GM18505 (cell line): ENCODE measurements around the gene TTC7B.
A peak's percentile ranks its signal among the peaks of the same experiment; 100 is the strongest.

Experiments used
- ATAC-seq: cut with Tn5 transposase; IDR thresholded peaks from one replicate; pipeline ENCODE4 v1.9.1; 2021; ENCODE audit not compliant: unreplicated experiment
- POLR2A ChIP-seq: IDR thresholded peaks from 4 replicates; pipeline ENCODE4 v1.6.1; 2011; ENCODE audit warnings: borderline replicate concordance; ENCODE audit not compliant: insufficient read depth, insufficient read length; ENCODE audit errors: extremely low read depth

The TTC7B gene

GRCh38 chr14:90820958-90821357 is 4.7 kb upstream of the TTC7B start:
- ATAC-seq, result peak; percentile 67
- no peak for TF ChIP-seq POLR2A

GRCh38 chr14:90819734-90820393 is 3.6 kb upstream of the TTC7B start:
- no peak for TF ChIP-seq POLR2A
- ATAC-seq, result no peak

GRCh38 chr14:90818715-90819114 is 2.5 kb upstream of the TTC7B start:
- no peak for TF ChIP-seq POLR2A
- no peak for ATAC-seq

- TF ChIP-seq POLR2A, result no peak
- ATAC-seq, result no peak
Measured at GRCh38 chr14:90816681-90817436, 629 bp upstream of the TTC7B start.

DNA sequence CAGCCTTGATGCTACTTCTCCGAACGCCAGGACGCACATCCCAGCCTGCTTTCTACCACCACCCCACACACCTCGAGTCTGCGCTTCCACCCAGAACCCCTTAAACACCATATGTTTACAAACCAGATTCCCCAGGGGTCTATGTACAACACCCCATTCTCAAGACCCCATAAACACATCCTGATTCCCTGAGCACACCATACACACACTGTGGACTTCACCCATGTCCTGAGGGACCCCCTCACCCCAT is 733 bp downstream of the TTC7B start:
- ATAC-seq, result no peak
- TF ChIP-seq POLR2A, result no peak

GRCh38 chr14:90814806-90815571 is 1.2 kb downstream of the TTC7B start:
- ATAC-seq, result no peak
- TF ChIP-seq POLR2A, result no peak

GRCh38 chr14:90813442-90813841 is 2.8 kb downstream of the TTC7B start:
- TF ChIP-seq POLR2A, result no peak
- ATAC-seq, result no peak

- ATAC-seq, result no peak
- TF ChIP-seq POLR2A, result no peak
Measured at GRCh38 chr14:90812109-90812508, 4.1 kb downstream of the TTC7B start.

DNA sequence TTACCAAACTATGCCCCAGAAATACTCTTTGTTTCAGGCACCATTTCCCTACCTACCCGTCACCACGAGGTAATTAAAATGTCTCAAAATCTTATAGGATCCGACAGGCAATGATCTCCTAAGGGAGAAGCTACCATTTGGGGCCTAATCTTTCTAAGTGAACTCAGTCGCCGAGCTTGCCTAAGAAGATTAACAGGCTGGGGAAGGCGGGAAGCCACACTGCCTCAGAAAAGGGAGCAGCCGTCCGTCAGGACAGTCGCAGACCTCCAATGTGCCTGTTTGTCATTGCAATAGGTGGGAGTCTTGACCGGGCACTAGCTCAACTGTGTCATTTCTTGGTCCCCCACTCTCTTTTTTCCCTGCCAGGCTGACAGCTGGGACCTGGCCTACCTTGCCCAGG is 4.6 kb downstream of the TTC7B start:
- TF ChIP-seq POLR2A, result no peak
- ATAC-seq, result no peak

DNA sequence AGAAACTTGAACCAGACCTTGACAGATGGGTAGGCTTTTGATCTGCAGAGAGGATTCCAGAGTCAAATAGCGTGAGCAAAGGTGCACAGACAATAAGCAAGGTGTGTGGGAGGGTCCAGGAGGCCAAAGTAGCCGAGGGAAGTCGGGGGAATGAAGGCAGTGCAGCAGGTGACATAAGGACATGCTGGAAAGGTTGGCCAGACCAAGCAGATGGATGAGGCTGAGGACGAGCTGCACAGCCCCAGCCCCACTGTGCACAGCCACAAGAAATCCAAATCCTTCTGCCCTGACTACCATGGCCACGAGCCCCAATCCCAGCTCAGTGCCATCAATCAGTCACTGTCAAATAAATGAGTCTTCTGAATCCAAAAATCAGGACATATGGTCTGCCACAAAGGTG is 5.4 kb downstream of the TTC7B start:
- ATAC-seq, result no peak

DNA sequence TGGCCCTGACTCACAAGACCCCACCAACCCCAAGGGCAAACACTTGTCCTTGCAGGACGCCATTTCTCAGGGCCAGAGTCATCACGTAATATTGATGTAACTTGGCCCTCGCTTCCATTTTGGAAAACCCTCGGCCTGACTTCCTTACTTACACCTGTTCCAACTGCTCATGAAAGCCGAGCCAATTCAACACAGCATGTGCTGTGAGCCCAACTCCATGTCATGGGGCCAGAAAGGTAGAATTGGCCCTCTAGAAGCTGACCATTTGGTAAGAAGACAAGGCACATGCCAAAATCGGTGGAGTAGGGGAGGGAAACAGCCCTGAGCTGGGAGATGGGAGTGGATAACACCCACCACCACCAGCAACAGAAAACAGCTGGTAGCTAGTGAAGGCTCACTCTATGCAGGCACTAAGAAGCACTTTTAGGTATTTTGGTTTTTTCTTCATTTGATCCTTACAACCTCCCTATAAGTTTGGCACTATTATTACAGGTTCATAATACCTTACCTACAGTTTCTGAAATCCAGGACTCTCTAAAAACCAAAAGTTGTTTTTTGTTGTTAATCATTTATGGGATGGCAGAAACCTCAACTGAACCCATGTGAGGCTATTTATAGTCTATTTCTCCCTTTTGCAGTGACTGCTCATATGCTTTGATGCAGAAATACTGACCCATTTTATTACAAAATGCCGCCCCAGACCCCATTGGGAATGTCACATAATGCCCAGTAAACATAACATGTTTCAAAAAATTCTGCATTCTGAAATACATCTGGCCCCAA is 6.5 kb downstream of the TTC7B start:
- no peak for TF ChIP-seq POLR2A
- ATAC-seq, result no peak

More for the DNA sequence above, 5.4 kb downstream of the TTC7B start:
- TF ChIP-seq POLR2A, result no peak

GRCh38 chr14:90808759-90809529 is 7.3 kb downstream of the TTC7B start:
- no peak for ATAC-seq
- TF ChIP-seq POLR2A, result no peak
